Thymus (tissue), 11 donors: ENCODE measurements around the gene SLC39A11. TPM values are rescaled to one million over a fixed set of nuclear protein-coding genes. Genes with fewer than 3 reads are reported as not detected.

Experiments used
- DNase-seq, 9 donors: peaks; one replicate each; pipeline ENCODE4 v3.0.0-alpha.2; 2013; ENCODE audit warnings: low spot score in 9 of 9, low read depth in 6 of 9, missing footprints in 1 of 9
- H3K27ac ChIP-seq, 2 donors: one replicate each; pipeline ENCODE4 v1.5.1; 2013; ENCODE audit warnings: control low read depth in 1 of 2, low read depth in 1 of 2, low read length in 1 of 2, mild to moderate bottlenecking in 1 of 2, moderate library complexity in 1 of 2
- H3K27me3 ChIP-seq, 2 donors: one replicate each; pipeline ENCODE4 v1.5.1; 2013; ENCODE audit warnings: low read length in 1 of 2; ENCODE audit not compliant: control insufficient read depth in 2 of 2, insufficient read depth in 1 of 2
- H3K36me3 ChIP-seq, 2 donors: one replicate each; pipeline ENCODE4 v1.5.1; 2013; ENCODE audit warnings: low read length in 1 of 2, mild to moderate bottlenecking in 1 of 2, moderate library complexity in 1 of 2; ENCODE audit not compliant: control insufficient read depth in 2 of 2, insufficient read depth in 2 of 2
- H3K4me1 ChIP-seq, 2 donors: one replicate each; pipeline ENCODE4 v1.5.1; 2013; ENCODE audit warnings: low read length in 2 of 2; ENCODE audit not compliant: control insufficient read depth in 2 of 2, insufficient read depth in 2 of 2
- H3K4me3 ChIP-seq, 2 donors: one replicate each; pipeline ENCODE4 v1.5.1; 2013; ENCODE audit warnings: low read length in 2 of 2, control low read depth in 1 of 2, mild to moderate bottlenecking in 1 of 2
- H3K9me3 ChIP-seq, 2 donors: one replicate each; pipeline ENCODE4 v1.5.1; 2013; ENCODE audit warnings: low read length in 1 of 2, mild to moderate bottlenecking in 1 of 2; ENCODE audit not compliant: control insufficient read depth in 2 of 2, insufficient read depth in 1 of 2
- WGBS: extraction: QIAGEN DNeasy Blood & Tissue Kit; methylation state at CpG from one replicate; pipeline ENCODE4 v1.1.7; 2013; 5-methylcytosine and 5-hydroxymethylcytosine counted together
- polyA plus RNA-seq: library from polyadenylated mRNA; stranded (reverse); fragments of 200-250 nt; gene quantifications from one replicate; pipeline ENCODE4 v1.2.3, GENCODE V29; 2013
- total RNA-seq: library from RNA; stranded (reverse); fragments of 120-200 nt; gene quantifications from one replicate; pipeline ENCODE4 v1.2.4, GENCODE V29; 2013
- donor health status: healthy.

SLC39A11 gene
- total and polyA plus RNA-seq, 2 donors: 7.4 to 8.7 TPM

- Histone ChIP-seq H3K4me3 (no peak overlapping the region), H3K4me1 (peaks cover 4 to 5% of the 10 kb centered on the region in 2 donors), H3K27me3 (no peaks in the 10 kb centered on the region), H3K9me3 (no peaks in the 10 kb centered on the region), H3K27ac (no peak overlapping the region), H3K36me3 (no peaks in the 10 kb centered on the region)
- WGBS: 95% methylated on average over 1 of the region's 1 CpG
- no peak for DNase-seq
Observed at GRCh38 chr17:72927760-72928159, 164.7 kb downstream of the SLC39A11 start.

GRCh38 chr17:72927146-72927545, 165.3 kb downstream of the SLC39A11 start:
- no peak overlapping the region for H3K27ac ChIP-seq
- no peaks in the 10 kb centered on the region for H3K9me3 ChIP-seq
- no peaks in the 10 kb centered on the region for H3K36me3 ChIP-seq
- no peak for DNase-seq
- no peaks in the 10 kb centered on the region for H3K27me3 ChIP-seq
- no peak overlapping the region for H3K4me3 ChIP-seq
- WGBS: 90% methylated on average over 6 of the region's 6 CpGs
- H3K4me1 ChIP-seq: peaks cover 4 to 5% of the 10 kb centered on the region in 2 donors

DNA sequence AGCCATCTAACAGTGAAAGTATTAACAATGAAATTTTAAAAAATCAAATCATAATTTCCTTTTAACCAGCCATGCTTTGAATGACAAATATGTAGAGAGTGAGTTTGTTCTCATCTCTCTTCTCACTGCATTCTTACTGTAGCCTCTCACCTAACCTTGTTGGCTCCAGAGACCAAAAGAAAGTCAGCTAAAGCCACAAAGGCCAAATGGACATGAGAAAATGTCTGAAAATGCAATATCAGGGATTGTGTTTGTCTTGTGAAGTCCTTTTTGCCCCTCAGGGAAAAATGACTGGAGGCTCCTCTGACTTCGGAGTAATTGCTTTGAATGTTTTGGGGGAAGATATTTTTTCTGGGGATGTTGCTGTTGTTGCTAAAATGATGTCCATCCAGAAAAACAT, 166.3 kb downstream of the SLC39A11 start:
- Histone ChIP-seq H3K27ac (no peak overlapping the region), H3K36me3 (no peaks in the 10 kb centered on the region), H3K4me3 (no peak overlapping the region), H3K9me3 (no peaks in the 10 kb centered on the region), H3K27me3 (no peaks in the 10 kb centered on the region), H3K4me1 (peaks cover under 1 to 3% of the 10 kb centered on the region in 2 donors)
- 96% methylated on average over 1 of the region's 1 CpG for WGBS
- DNase-seq: no peak

DNA sequence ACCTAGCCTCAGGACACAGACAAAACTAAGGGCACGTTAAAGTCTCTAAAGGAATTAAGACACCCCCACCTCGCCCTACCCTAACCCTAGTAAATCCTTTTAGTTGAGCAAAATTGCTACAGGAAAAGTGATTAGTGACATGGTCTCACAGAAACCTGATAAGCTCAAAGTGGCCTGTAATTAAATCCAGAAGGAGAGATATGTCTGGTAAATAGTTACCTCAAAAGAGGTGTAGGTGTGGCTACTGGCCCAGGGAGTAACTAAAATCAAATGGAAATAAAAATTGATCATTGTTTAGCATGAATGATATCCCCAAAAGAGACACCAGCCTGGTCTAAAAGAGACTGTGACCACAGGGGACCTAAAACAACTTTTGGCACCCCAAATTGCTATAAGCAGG, 168.3 kb downstream of the SLC39A11 start:
- Histone ChIP-seq H3K27me3 (no peaks in the 10 kb centered on the region), H3K36me3 (no peaks in the 10 kb centered on the region), H3K9me3 (no peaks in the 10 kb centered on the region), H3K27ac (no peak overlapping the region), H3K4me3 (no peak overlapping the region), H3K4me1 (no peaks in the 10 kb centered on the region)
- no peak for DNase-seq
- 99% methylated on average over 2 of the region's 2 CpGs for WGBS

- no peak for DNase-seq
- H3K4me3 ChIP-seq: no peak overlapping the region
- H3K36me3 ChIP-seq: no peaks in the 10 kb centered on the region
- 94% methylated on average over 3 of the region's 3 CpGs for WGBS
- no peaks in the 10 kb centered on the region for H3K27me3 ChIP-seq
- H3K27ac ChIP-seq: no peak overlapping the region
- H3K4me1 ChIP-seq: no peaks in the 10 kb centered on the region
- no peaks in the 10 kb centered on the region for H3K9me3 ChIP-seq
Observed at GRCh38 chr17:72922219-72922618, 170.3 kb downstream of the SLC39A11 start.

GRCh38 chr17:72921347-72922054, 171.0 kb downstream of the SLC39A11 start:
- Histone ChIP-seq H3K27ac (no peak overlapping the region), H3K4me1 (no peaks in the 10 kb centered on the region), H3K9me3 (no peaks in the 10 kb centered on the region), H3K4me3 (no peak overlapping the region), H3K27me3 (no peaks in the 10 kb centered on the region), H3K36me3 (no peaks in the 10 kb centered on the region)
- WGBS: 97% methylated on average over 5 of the region's 5 CpGs
- DNase-seq: no peak

- no peak for DNase-seq
- Histone ChIP-seq H3K4me3 (no peak overlapping the region), H3K27me3 (no peaks in the 10 kb centered on the region), H3K27ac (no peak overlapping the region), H3K9me3 (no peaks in the 10 kb centered on the region), H3K36me3 (no peaks in the 10 kb centered on the region), H3K4me1 (no peaks in the 10 kb centered on the region)
- 95% methylated on average over 2 of the region's 2 CpGs for WGBS
Observed at GRCh38 chr17:72920513-72920912, 172.0 kb downstream of the SLC39A11 start.

DNA sequence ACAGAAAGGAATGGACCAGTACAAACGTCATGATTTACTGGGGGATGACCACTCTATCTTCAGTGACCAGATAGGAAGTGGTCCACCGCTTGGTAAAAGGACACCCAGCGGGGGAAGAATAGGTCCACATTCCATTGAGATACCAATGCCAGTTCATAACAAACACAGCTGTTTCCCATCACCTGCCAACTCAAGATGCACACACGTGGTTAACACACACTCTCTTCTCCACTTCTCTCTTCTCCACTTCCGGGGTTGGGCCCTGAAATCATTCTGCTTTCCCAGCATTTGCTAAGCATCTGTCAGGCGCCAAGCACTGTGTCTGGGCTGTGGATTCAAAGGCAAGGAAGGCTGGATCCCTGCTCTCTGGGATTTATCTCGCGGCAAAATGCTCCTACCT, 175.5 kb downstream of the SLC39A11 start:
- no peak for DNase-seq
- WGBS: 97% methylated on average over 8 of the region's 8 CpGs
- no peaks in the 10 kb centered on the region for H3K27me3 ChIP-seq
- no peaks in the 10 kb centered on the region for H3K36me3 ChIP-seq
- no peak overlapping the region for H3K27ac ChIP-seq
- no peaks in the 10 kb centered on the region for H3K9me3 ChIP-seq
- H3K4me1 ChIP-seq: no peaks in the 10 kb centered on the region
- H3K4me3 ChIP-seq: no peak overlapping the region

GRCh38 chr17:72915625-72916081, 176.8 kb downstream of the SLC39A11 start:
- Histone ChIP-seq H3K9me3 (no peaks in the 10 kb centered on the region), H3K27me3 (no peaks in the 10 kb centered on the region), H3K36me3 (no peaks in the 10 kb centered on the region), H3K4me3 (no peak overlapping the region), H3K27ac (no peak overlapping the region), H3K4me1 (no peaks in the 10 kb centered on the region)
- WGBS: 98% methylated on average over 10 of the region's 10 CpGs
- DNase-seq: no peak
